LoVo (cell line): ENCODE results near the gene CPLANE2.
"Not testable (repeated sequence)": the region's sequence is repeated elsewhere in the genome, so short reads cannot be mapped to it uniquely, and the experiment has no call there.

Source experiments
- DNase-seq: peaks from one replicate; pipeline ENCODE4 v3.0.0-alpha.2; 2016; ENCODE audit warnings: low spot score

Gene CPLANE2

GRCh38 chr1:16229976-16230740 lies 6.8 kb downstream of the CPLANE2 start:
- DNase-seq: no peak

GRCh38 chr1:16226490-16227179 lies 10.3 kb downstream of the CPLANE2 start:
- no peak for DNase-seq

- no peak for DNase-seq
These were observed 10.9 kb downstream of the CPLANE2 start for GRCh38 chr1:16226129-16226489.

- no peak for DNase-seq
These were observed 12.5 kb downstream of the CPLANE2 start for GRCh38 chr1:16224472-16224871.

GRCh38 chr1:16222716-16223115 lies 14.3 kb downstream of the CPLANE2 start:
- not testable (repeated sequence) for DNase-seq

GRCh38 chr1:16221499-16221898 lies 15.5 kb downstream of the CPLANE2 start:
- no peak for DNase-seq

GRCh38 chr1:16219968-16220500 lies 16.9 kb downstream of the CPLANE2 start:
- no peak for DNase-seq

- no peak for DNase-seq
These were observed 18.3 kb downstream of the CPLANE2 start for GRCh38 chr1:16218674-16219071.

GRCh38 chr1:16218014-16218673 lies 18.8 kb downstream of the CPLANE2 start:
- DNase-seq: no peak

GRCh38 chr1:16217061-16217785 lies 19.8 kb downstream of the CPLANE2 start:
- DNase-seq: peak; percentile 97

GRCh38 chr1:16215882-16216753 lies 20.9 kb downstream of the CPLANE2 start:
- no peak for DNase-seq

GRCh38 chr1:16215240-16215639 lies 21.7 kb downstream of the CPLANE2 start:
- not testable (repeated sequence) for DNase-seq

- not testable (repeated sequence) for DNase-seq
These were observed 23.4 kb downstream of the CPLANE2 start for GRCh38 chr1:16213544-16213943.

- no peak for DNase-seq
These were observed 24.0 kb downstream of the CPLANE2 start for GRCh38 chr1:16213013-16213412.

GRCh38 chr1:16212251-16212961 lies 24.6 kb downstream of the CPLANE2 start, which contains the start of gene ARHGEF19:
Gene ARHGEF19, minus strand, starts transcription at chr1:16212652. Its CDS starts 3,598 bp downstream, at chr1:16209054.
- no peak for DNase-seq

- no peak for DNase-seq
These were observed 25.2 kb downstream of the CPLANE2 start for GRCh38 chr1:16211824-16212223.

GRCh38 chr1:16210581-16210980 lies 26.4 kb downstream of the CPLANE2 start:
- no peak for DNase-seq

GRCh38 chr1:16209847-16210407 lies 27.1 kb downstream of the CPLANE2 start:
- DNase-seq: no peak

- no peak for DNase-seq
These were observed 27.7 kb downstream of the CPLANE2 start for GRCh38 chr1:16209132-16209846.
